Measurements from ENCODE around the gene KRTAP10-8.

- no peak for TF ChIP-seq CTCF (IDR thresholded peaks at IDR 0.05)
- no peak for TF ChIP-seq ZFX (IDR thresholded peaks at IDR 0.05; ENCODE audit: borderline replicate concordance)
Observed at GRCh38 chr21:44602463-44602850, 9.4 kb upstream of the KRTAP10-8 start.

All from 22Rv1 (cell line).